Measurements from ENCODE around the gene CSRNP3.

DNA sequence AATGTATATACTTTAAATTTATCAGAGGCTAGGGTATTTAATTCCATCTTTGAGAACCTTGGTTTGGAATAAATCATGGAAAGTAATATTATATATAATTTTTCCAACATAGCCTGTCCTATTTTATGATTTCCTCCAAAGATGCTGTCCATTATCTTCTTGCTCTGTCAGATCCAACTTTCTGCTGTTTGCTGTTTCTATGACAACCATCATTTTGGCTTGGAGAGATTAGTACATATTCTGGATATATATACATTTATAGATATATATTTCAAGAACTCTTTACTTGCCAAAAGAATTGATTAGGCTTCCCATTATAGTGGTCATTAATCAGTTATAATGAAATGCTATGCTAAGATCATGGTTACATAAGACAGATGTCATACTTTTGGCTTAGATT is 31.3 kb downstream of the CSRNP3 start:
- TF ChIP-seq REST (IDR thresholded peaks at IDR 0.05; ENCODE audit: insufficient read depth in 1 of 2, low read depth in 2 of 2, low read length in 2 of 2): no peak
- no peak for TF ChIP-seq POLR2AphosphoS5 (IDR thresholded peaks at IDR 0.05; ENCODE audit: low read depth, low read length)
- no peak for TF ChIP-seq SIN3A (IDR thresholded peaks at IDR 0.05; ENCODE audit: borderline replicate concordance, insufficient read depth, low read length)
- no peak for TF ChIP-seq TAF1 (IDR thresholded peaks at IDR 0.05; ENCODE audit: borderline replicate concordance, insufficient read depth, low read length)
